ENCODE measurements around the gene COLEC11.
"Not testable (repeated sequence)": the region's sequence is repeated elsewhere in the genome, so short reads cannot be mapped to it uniquely, and the experiment has no call there.

COLEC11 gene

GRCh38 chr2:3606370-3607201 is 11.7 kb downstream of the COLEC11 start:
- no peak for DNase-seq

GRCh38 chr2:3608373-3609278 is 13.7 kb downstream of the COLEC11 start:
- no peak for DNase-seq

GRCh38 chr2:3609279-3609673 is 14.4 kb downstream of the COLEC11 start:
- DNase-seq = not testable (repeated sequence)

- DNase-seq = no peak
Observed at GRCh38 chr2:3610415-3610814, 15.5 kb downstream of the COLEC11 start.

GRCh38 chr2:3610881-3611505 is 16.1 kb downstream of the COLEC11 start:
- no peak for DNase-seq

- no peak for DNase-seq
Observed at GRCh38 chr2:3611589-3611988, 16.7 kb downstream of the COLEC11 start.

GRCh38 chr2:3612639-3613523 is 18.0 kb downstream of the COLEC11 start:
- no peak for DNase-seq

- DNase-seq = no peak
Observed at GRCh38 chr2:3613524-3613905, 18.6 kb downstream of the COLEC11 start.

GRCh38 chr2:3614743-3615142 is 19.8 kb downstream of the COLEC11 start:
- not testable (repeated sequence) for DNase-seq

- not testable (repeated sequence) for DNase-seq
Observed at GRCh38 chr2:3615541-3616200, 20.8 kb downstream of the COLEC11 start.

GRCh38 chr2:3616435-3617197 is 21.7 kb downstream of the COLEC11 start:
- not testable (repeated sequence) for DNase-seq

- no peak for DNase-seq
Observed at GRCh38 chr2:3617198-3617890, 22.4 kb downstream of the COLEC11 start.

GRCh38 chr2:3618367-3618766 is 23.5 kb downstream of the COLEC11 start:
- DNase-seq = no peak

GRCh38 chr2:3619033-3619432 is 24.1 kb downstream of the COLEC11 start:
- DNase-seq = no peak

GRCh38 chr2:3619661-3620060 is 24.7 kb downstream of the COLEC11 start:
- not testable (repeated sequence) for DNase-seq

- no peak for DNase-seq
Observed at GRCh38 chr2:3620834-3621233, 25.9 kb downstream of the COLEC11 start.

- no peak for DNase-seq
Observed at GRCh38 chr2:3622967-3623366, 28.1 kb downstream of the COLEC11 start.

- DNase-seq = no peak
Observed at GRCh38 chr2:3624059-3624794, 29.3 kb downstream of the COLEC11 start.

- no peak for DNase-seq
Observed at GRCh38 chr2:3625186-3625585, 30.3 kb downstream of the COLEC11 start.
